Caco-2 (cell line): ENCODE results near the gene PDHB. TPM values are rescaled to one million over a fixed set of nuclear protein-coding genes. Genes with fewer than 3 reads are reported as not detected.

Source experiments
- BruUV-seq: library from RNA; stranded (reverse); fragments of 400-500 nt; replicated peaks from 2 replicates; lab custom pipeline; 2021; lab: Mats Ljungman, UMichigan
- CTCF ChIA-PET: fragments of 300-600 bp; sonication (Branson Sonifier 250); formaldehyde crosslinking; loops from one replicate; lab custom pipeline; 2022; ENCODE audit warnings: antibody characterized with exemption; lab: Charles Lee
- POLR2A ChIA-PET: fragments of 300-600 bp; sonication (Branson Sonifier 250); formaldehyde crosslinking; loops from one replicate; lab custom pipeline; 2022; ENCODE audit warnings: antibody characterized with exemption; lab: Charles Lee
- DNase-seq, 2 experiments: peaks; one replicate each; pipeline versions ENCODE4 v3.0.0 to v3.0.0-alpha.2; 2020 to 2022
- H3K27me3 ChIP-seq: replicated peaks from 2 replicates; pipeline ENCODE4 v1.6.0; 2011; ENCODE audit warnings: low read length; ENCODE audit not compliant: control insufficient read depth, insufficient read depth
- H3K36me3 ChIP-seq: 2 replicates; pipeline ENCODE4 v1.5.1; 2011; ENCODE audit warnings: low read length; ENCODE audit not compliant: control insufficient read depth, insufficient read depth
- H3K4me1 ChIP-seq: fragments of 250-450 bp; sonication (Bioruptor Pico); 2 replicates; pipeline ENCODE4 v1.5.1; 2020; ENCODE audit warnings: mild to moderate bottlenecking
- H3K4me3 ChIP-seq: 2 replicates; pipeline ENCODE4 v1.5.1; 2011; ENCODE audit warnings: low read depth, mild to moderate bottlenecking, control low read depth, low read length
- H3K9me3 ChIP-seq: fragments of 250-450 bp; sonication (Bioruptor Pico); 2 replicates; pipeline ENCODE4 v1.5.1; 2020; ENCODE audit warnings: mild to moderate bottlenecking, moderate library complexity
- H3K27ac Mint-ChIP-seq: one replicate; pipeline ENCODE4 v1.8.0; 2022; ENCODE audit warnings: mixed read lengths; ENCODE audit not compliant: unreplicated experiment
- H3K27me3 Mint-ChIP-seq: one replicate; pipeline ENCODE4 v1.8.0; 2022; ENCODE audit warnings: mixed read lengths; ENCODE audit not compliant: insufficient read depth, unreplicated experiment
- H3K36me3 Mint-ChIP-seq: one replicate; pipeline ENCODE4 v1.8.0; 2022; ENCODE audit warnings: mild to moderate bottlenecking, mixed read lengths; ENCODE audit not compliant: insufficient read depth, unreplicated experiment
- H3K4me1 Mint-ChIP-seq: one replicate; pipeline ENCODE4 v1.8.0; 2022; ENCODE audit warnings: low read depth, mixed read lengths; ENCODE audit not compliant: unreplicated experiment
- H3K4me3 Mint-ChIP-seq: one replicate; pipeline ENCODE4 v1.8.0; 2022; ENCODE audit warnings: mild to moderate bottlenecking, moderate library complexity, mixed read lengths; ENCODE audit not compliant: unreplicated experiment
- H3K9me3 Mint-ChIP-seq: one replicate; pipeline ENCODE4 v1.8.0; 2022; ENCODE audit warnings: mixed read lengths; ENCODE audit not compliant: unreplicated experiment
- intact Hi-C: fragments of 100-400 bp; cut with micrococcal nuclease; formaldehyde crosslinking; loops from one replicate; pipeline ENCODE4 v1.10.0; 2022; ENCODE audit not compliant: unreplicated experiment
- total RNA-seq: library from RNA; stranded (reverse); gene quantifications from 2 replicates; pipeline ENCODE4 v1.2.3, GENCODE V29; 2022
- TF ChIP-seq, protein P1 (sequence below), 2 experiments: fragments of 200-600 bp in 1 of 2; IDR thresholded peaks; 1 replicate in 1 of 2; 2 replicates in 1 of 2; pipeline versions ENCODE4 v1.5.1 to v1.8.0; 2011 to 2022; ENCODE audit warnings: antibody characterized with exemption in 1 of 2, control low read depth in 1 of 2, inconsistent platforms in 1 of 2, low read depth in 1 of 2, low read length in 1 of 2, mild to moderate bottlenecking in 1 of 2, moderate library complexity in 1 of 2; ENCODE audit not compliant: insufficient read depth in 1 of 2, severe bottlenecking in 1 of 2, unreplicated experiment in 1 of 2

PDHB gene
- total RNA-seq, 1 experiment from 2014 or later, result 89.8 TPM

DNA sequence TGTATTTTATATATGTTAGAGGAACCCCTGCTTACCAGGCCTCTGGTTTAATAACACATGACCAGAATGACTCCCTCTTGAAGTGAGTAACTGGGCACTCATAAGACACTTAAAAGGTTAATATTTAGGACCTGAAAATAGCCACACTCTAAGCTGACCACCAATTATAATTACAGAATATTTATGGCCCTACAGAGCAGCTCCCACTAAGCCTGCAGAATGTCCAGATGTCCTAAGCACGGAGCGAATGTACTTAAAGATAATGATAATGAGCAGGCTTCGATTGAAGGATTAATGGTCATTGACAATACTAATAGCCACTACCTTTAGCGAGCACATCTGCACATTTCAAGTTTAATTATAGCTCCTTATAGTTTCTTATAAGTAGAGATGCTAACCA is 35.5 kb upstream of the PDHB start:
- no peaks in the 10 kb centered on the region for H3K27me3 ChIP-seq
- H3K36me3 Mint-ChIP-seq, result no peaks in the 10 kb centered on the region
- ChIA-PET POLR2A (no interaction called here), CTCF (no interaction called here)
- H3K27me3 Mint-ChIP-seq, result no peaks in the 10 kb centered on the region
- H3K4me1 Mint-ChIP-seq, result peaks cover 14% of the 10 kb centered on the region
- TF ChIP-seq, protein P1, sequence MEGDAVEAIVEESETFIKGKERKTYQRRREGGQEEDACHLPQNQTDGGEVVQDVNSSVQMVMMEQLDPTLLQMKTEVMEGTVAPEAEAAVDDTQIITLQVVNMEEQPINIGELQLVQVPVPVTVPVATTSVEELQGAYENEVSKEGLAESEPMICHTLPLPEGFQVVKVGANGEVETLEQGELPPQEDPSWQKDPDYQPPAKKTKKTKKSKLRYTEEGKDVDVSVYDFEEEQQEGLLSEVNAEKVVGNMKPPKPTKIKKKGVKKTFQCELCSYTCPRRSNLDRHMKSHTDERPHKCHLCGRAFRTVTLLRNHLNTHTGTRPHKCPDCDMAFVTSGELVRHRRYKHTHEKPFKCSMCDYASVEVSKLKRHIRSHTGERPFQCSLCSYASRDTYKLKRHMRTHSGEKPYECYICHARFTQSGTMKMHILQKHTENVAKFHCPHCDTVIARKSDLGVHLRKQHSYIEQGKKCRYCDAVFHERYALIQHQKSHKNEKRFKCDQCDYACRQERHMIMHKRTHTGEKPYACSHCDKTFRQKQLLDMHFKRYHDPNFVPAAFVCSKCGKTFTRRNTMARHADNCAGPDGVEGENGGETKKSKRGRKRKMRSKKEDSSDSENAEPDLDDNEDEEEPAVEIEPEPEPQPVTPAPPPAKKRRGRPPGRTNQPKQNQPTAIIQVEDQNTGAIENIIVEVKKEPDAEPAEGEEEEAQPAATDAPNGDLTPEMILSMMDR (IDR thresholded peaks at IDR 0.05; ENCODE audit: insufficient read depth in 1 of 2, low read depth in 1 of 2, low read length in 1 of 2, severe bottlenecking in 1 of 2, unreplicated experiment in 1 of 2), result no peak
- H3K9me3 Mint-ChIP-seq, result no peaks in the 10 kb centered on the region
- no peak overlapping the region for H3K27ac Mint-ChIP-seq
- H3K4me3 Mint-ChIP-seq, result no peak overlapping the region
- H3K36me3 ChIP-seq, result no peaks in the 10 kb centered on the region
- DNase-seq, result no peak
- BruUV-seq, result no TSS peak
- H3K4me3 ChIP-seq, result no peak overlapping the region
- intact Hi-C loops, result no loop called here
- H3K9me3 ChIP-seq, result no peaks in the 10 kb centered on the region
- H3K4me1 ChIP-seq, result peaks cover 36% of the 10 kb centered on the region

DNA sequence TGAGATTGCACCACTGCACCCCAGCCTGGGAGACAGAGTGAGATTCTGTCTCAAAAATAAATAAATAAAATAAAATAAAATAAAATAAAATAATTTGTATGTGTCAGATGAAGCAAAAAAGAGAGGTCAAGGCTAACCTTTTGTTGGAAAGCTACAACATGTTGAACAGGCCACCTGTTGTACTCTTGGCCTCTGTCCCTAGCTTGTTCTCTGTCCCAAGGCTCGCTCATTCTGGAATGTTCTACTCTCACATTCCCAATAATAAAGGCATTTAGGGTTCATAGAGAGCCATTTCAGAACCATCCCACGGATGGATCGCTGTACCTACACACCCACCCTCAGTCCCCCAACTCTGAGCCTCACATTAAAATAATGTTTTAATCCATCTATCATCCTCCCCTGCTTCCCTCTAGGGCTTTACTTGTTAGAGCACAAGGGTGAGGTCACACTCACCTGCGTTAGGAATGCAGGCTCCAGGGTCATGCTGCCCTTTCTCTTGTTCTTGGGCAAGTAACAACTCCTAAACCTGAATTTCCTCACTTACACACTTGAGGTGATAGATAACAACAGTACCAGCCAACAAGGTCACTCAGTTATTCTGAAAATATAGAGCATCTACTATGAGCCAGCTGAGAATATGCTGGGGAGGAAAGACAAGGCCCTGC is 33.4 kb upstream of the PDHB start:
- intact Hi-C loops, result no loop called here
- no TSS peak for BruUV-seq
- Histone ChIP-seq H3K9me3 (no peaks in the 10 kb centered on the region), H3K27me3 (no peaks in the 10 kb centered on the region), H3K36me3 (no peaks in the 10 kb centered on the region), H3K4me3 (no peak overlapping the region), H3K4me1 (peaks cover 42% of the 10 kb centered on the region)
- peaks cover 14% of the 10 kb centered on the region for H3K4me1 Mint-ChIP-seq
- ChIA-PET CTCF (no interaction called here), POLR2A (no interaction called here)
- no peaks in the 10 kb centered on the region for H3K27me3 Mint-ChIP-seq
- TF ChIP-seq, protein P1 (IDR thresholded peaks at IDR 0.05; ENCODE audit: insufficient read depth in 1 of 2, low read depth in 1 of 2, low read length in 1 of 2, severe bottlenecking in 1 of 2, unreplicated experiment in 1 of 2), result no peak
- no peaks in the 10 kb centered on the region for H3K9me3 Mint-ChIP-seq
- H3K4me3 Mint-ChIP-seq, result no peak overlapping the region
- no peak for DNase-seq
- no peaks in the 10 kb centered on the region for H3K36me3 Mint-ChIP-seq
- H3K27ac Mint-ChIP-seq, result no peak overlapping the region

DNA sequence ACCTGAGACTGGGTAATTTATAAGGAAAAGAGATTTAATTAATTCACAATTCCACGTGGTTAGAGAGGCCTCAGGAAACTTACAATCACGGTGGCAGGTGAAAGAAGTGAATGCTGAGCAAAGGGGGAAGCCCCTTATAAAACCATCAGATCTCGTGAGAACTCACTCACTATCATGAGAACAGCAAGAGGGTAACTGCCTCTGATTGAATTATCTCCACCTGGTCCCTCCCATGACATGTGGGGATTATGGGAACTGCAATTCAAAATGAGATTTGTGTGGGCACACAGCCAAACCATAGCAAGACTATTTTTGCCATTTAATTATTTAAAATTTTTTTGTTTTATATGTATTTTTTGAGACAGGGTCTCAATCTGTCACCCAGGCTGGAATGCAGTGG is 31.2 kb upstream of the PDHB start:
- DNase-seq, result no peak
- no TSS peak for BruUV-seq
- H3K9me3 Mint-ChIP-seq, result no peaks in the 10 kb centered on the region
- Histone ChIP-seq H3K27me3 (no peaks in the 10 kb centered on the region), H3K4me1 (peaks cover 20% of the 10 kb centered on the region), H3K36me3 (no peaks in the 10 kb centered on the region), H3K4me3 (no peak overlapping the region), H3K9me3 (no peaks in the 10 kb centered on the region)
- H3K4me3 Mint-ChIP-seq, result no peak overlapping the region
- CTCF ChIA-PET, result no interaction called here
- no peaks in the 10 kb centered on the region for H3K27me3 Mint-ChIP-seq
- H3K36me3 Mint-ChIP-seq, result no peaks in the 10 kb centered on the region
- peaks cover 3% of the 10 kb centered on the region for H3K4me1 Mint-ChIP-seq
- TF ChIP-seq, protein P1 (IDR thresholded peaks at IDR 0.05; ENCODE audit: insufficient read depth in 1 of 2, low read depth in 1 of 2, low read length in 1 of 2, severe bottlenecking in 1 of 2, unreplicated experiment in 1 of 2), result no peak
- POLR2A ChIA-PET, result no interaction called here
- H3K27ac Mint-ChIP-seq, result no peak overlapping the region
- intact Hi-C loops, result no loop called here
